GM23338 (cell line): ENCODE data around the gene RAP1GAP2. TPM values are rescaled to one million over a fixed set of nuclear protein-coding genes. Genes with fewer than 3 reads are reported as not detected.

Source experiments
- ATAC-seq: fragments of 200-7000 bp; cut with Tn5 transposase; 3 replicates; pipeline ENCODE4 v1.9.1; 2020
- DNase-seq: peaks from one replicate; pipeline ENCODE4 v3.0.0-alpha.2; 2015; ENCODE audit warnings: low spot score
- H2AFZ ChIP-seq: fragments of 200-600 bp; sonication (generic); 2 replicates; pipeline ENCODE4 v1.8.0; 2016; ENCODE audit warnings: antibody characterized with exemption, mild to moderate bottlenecking, moderate library complexity
- H3F3A ChIP-seq: fragments of 200-600 bp; sonication (generic); replicated peaks from 2 replicates; pipeline ENCODE4 v1.8.0; 2017; ENCODE audit warnings: antibody characterized with exemption, mixed run types, low read depth
- H3K27ac ChIP-seq: fragments of 200-600 bp; sonication (generic); 2 replicates; pipeline ENCODE4 v1.6.1; 2016; ENCODE audit warnings: low read depth
- H3K27me3 ChIP-seq: fragments of 200-600 bp; sonication (generic); 2 replicates; pipeline ENCODE4 v1.8.0; 2016; ENCODE audit warnings: mild to moderate bottlenecking, mixed run types, moderate library complexity; ENCODE audit not compliant: insufficient read depth
- H3K36me3 ChIP-seq: fragments of 200-600 bp; sonication (generic); 2 replicates; pipeline ENCODE4 v1.8.0; 2016; ENCODE audit warnings: mild to moderate bottlenecking; ENCODE audit not compliant: insufficient read depth
- H3K4me1 ChIP-seq: fragments of 200-600 bp; sonication (generic); 2 replicates; pipeline ENCODE4 v1.8.0; 2016; ENCODE audit warnings: mild to moderate bottlenecking, moderate library complexity; ENCODE audit not compliant: insufficient read depth
- H3K4me2 ChIP-seq: fragments of 200-600 bp; sonication (generic); 2 replicates; pipeline ENCODE4 v1.7.1; 2017; ENCODE audit warnings: mixed run types
- H3K4me3 ChIP-seq: fragments of 200-600 bp; sonication (generic); 2 replicates; pipeline ENCODE4 v1.6.1; 2016; ENCODE audit warnings: mixed run types
- H3K79me2 ChIP-seq: fragments of 200-600 bp; sonication (generic); replicated peaks from 2 replicates; pipeline ENCODE4 v1.8.0; 2017; ENCODE audit warnings: mild to moderate bottlenecking; ENCODE audit not compliant: insufficient read depth
- H3K9me2 ChIP-seq: fragments of 200-600 bp; sonication (generic); 2 replicates; pipeline ENCODE4 v1.8.0; 2017; ENCODE audit not compliant: insufficient read depth
- H4K20me1 ChIP-seq: fragments of 200-600 bp; sonication (generic); replicated peaks from 2 replicates; pipeline ENCODE4 v1.8.0; 2017; ENCODE audit warnings: mild to moderate bottlenecking; ENCODE audit not compliant: insufficient read depth
- H3K27ac Mint-ChIP-seq: 2 replicates; pipeline ENCODE4 v1.8.0; 2020; ENCODE audit warnings: inconsistent platforms, mild to moderate bottlenecking, moderate library complexity, mixed read lengths
- H3K27me3 Mint-ChIP-seq: 3 replicates; pipeline ENCODE4 v1.8.0; 2022; ENCODE audit warnings: low read depth, mild to moderate bottlenecking, moderate library complexity, mixed read lengths, inconsistent platforms; ENCODE audit not compliant: insufficient read depth, poor library complexity
- H3K36me3 Mint-ChIP-seq: 3 replicates; pipeline ENCODE4 v1.8.0; 2021; ENCODE audit warnings: low read depth, mild to moderate bottlenecking, inconsistent platforms, moderate library complexity, mixed read lengths
- H3K4me1 Mint-ChIP-seq: 3 replicates; pipeline ENCODE4 v1.8.0; 2020; ENCODE audit warnings: mild to moderate bottlenecking, inconsistent platforms, mixed read lengths
- H3K4me3 Mint-ChIP-seq: 3 replicates; pipeline ENCODE4 v1.8.0; 2021; ENCODE audit warnings: moderate library complexity, mild to moderate bottlenecking, inconsistent platforms, mixed read lengths
- H3K9me3 Mint-ChIP-seq: 3 replicates; pipeline ENCODE4 v1.8.0; 2020; ENCODE audit warnings: moderate library complexity, mild to moderate bottlenecking, inconsistent platforms, mixed read lengths
- CREB1 ChIP-seq: fragments of 250-450 bp; sonication (Bioruptor Pico); IDR thresholded peaks from 2 replicates; pipeline ENCODE4 v1.5.0; 2020; ENCODE audit warnings: low read depth, mild to moderate bottlenecking, moderate library complexity
- CTCF ChIP-seq, 2 experiments: fragments of 200-600 bp in 1 of 2; sonication (generic) in 1 of 2; conservative IDR thresholded peaks; 2 replicates each; pipeline versions ENCODE4 v1.5.1 to v1.6.1; 2016 to 2017; ENCODE audit warnings: antibody characterized with exemption in 2 of 2, low read depth in 2 of 2, mild to moderate bottlenecking in 2 of 2, moderate library complexity in 1 of 2
- ETS1 ChIP-seq: IDR thresholded peaks from 2 replicates; pipeline ENCODE4 v1.6.1; 2016; ENCODE audit warnings: antibody characterized with exemption
- EZH2 ChIP-seq: fragments of 200-600 bp; sonication (generic); IDR thresholded peaks from one replicate; pipeline ENCODE4 v1.8.0; 2017; ENCODE audit warnings: antibody characterized with exemption, mild to moderate bottlenecking, low read depth; ENCODE audit not compliant: unreplicated experiment
- EZH2phosphoT487 ChIP-seq: fragments of 200-600 bp; sonication (generic); IDR thresholded peaks from one replicate; pipeline ENCODE4 v1.8.1; 2018; ENCODE audit warnings: antibody characterized with exemption; ENCODE audit not compliant: unreplicated experiment
- JUNB ChIP-seq: IDR thresholded peaks from one replicate; pipeline ENCODE4 v1.6.1; 2016; ENCODE audit warnings: antibody characterized with exemption; ENCODE audit not compliant: unreplicated experiment
- NANOG ChIP-seq: IDR thresholded peaks from 2 replicates; pipeline ENCODE4 v1.6.1; 2016; ENCODE audit warnings: antibody characterized with exemption, borderline replicate concordance
- POLR2AphosphoS5 ChIP-seq: IDR thresholded peaks from 2 replicates; pipeline ENCODE4 v1.6.1; 2016; ENCODE audit warnings: antibody characterized with exemption, low read depth
- STAT1 ChIP-seq: IDR thresholded peaks from one replicate; pipeline ENCODE4 v1.6.1; 2016; ENCODE audit warnings: antibody characterized with exemption; ENCODE audit not compliant: unreplicated experiment
- ZNF114 ChIP-seq: fragments of 250-450 bp; sonication (Bioruptor Pico); IDR thresholded peaks from 2 replicates; pipeline ENCODE4 v1.5.0; 2020; ENCODE audit warnings: mild to moderate bottlenecking, moderate library complexity
- ZNF331 ChIP-seq: fragments of 250-450 bp; sonication (Bioruptor Pico); IDR thresholded peaks from 2 replicates; pipeline ENCODE4 v1.5.0; 2020; ENCODE audit warnings: low read depth, mild to moderate bottlenecking, moderate library complexity
- ZNF462 ChIP-seq: fragments of 250-450 bp; sonication (Bioruptor Pico); IDR thresholded peaks from 2 replicates; pipeline ENCODE4 v1.5.0; 2020; ENCODE audit warnings: mild to moderate bottlenecking, moderate library complexity
- polyA plus RNA-seq: library from polyadenylated mRNA; unstranded; fragments of >200 nt; fragmentation: Nextera tagmentation; extraction: Ambion mirVana; gene quantifications from 2 replicates; pipeline ENCODE4 v1.2.1, GENCODE V29; 2016
- total RNA-seq: library from RNA; depleted of rRNA; stranded (reverse); fragments of >200 nt; shearing (Covaris generic); gene quantifications from 2 replicates; pipeline ENCODE4 v1.2.3, GENCODE V29; 2014

RAP1GAP2 gene
- total and polyA plus RNA-seq, 2 experiments from 2014 or later, result 17.8 to 46.1 TPM

- TF ChIP-seq STAT1 (no peak), ZNF114 (no peak), EZH2 (no peak), EZH2phosphoT487 (no peak), NANOG (no peak), JUNB (no peak)
- H3K9me3 Mint-ChIP-seq, result no peaks in the 10 kb centered on the region
- DNase-seq, result no peak
Observed at GRCh38 chr17:3035968-3036280, 239.7 kb downstream of the RAP1GAP2 start.

GRCh38 chr17:3036800-3037199, 240.6 kb downstream of the RAP1GAP2 start:
- Histone ChIP-seq H3K79me2 (no peaks in the 10 kb centered on the region), H3F3A (no peaks in the 10 kb centered on the region), H3K4me2 (no peak overlapping the region), H3K27me3 (no peaks in the 10 kb centered on the region), H3K4me3 (no peak overlapping the region), H3K4me1 (no peaks in the 10 kb centered on the region), H3K27ac (no peak overlapping the region), H2AFZ (no peak overlapping the region), H3K36me3 (no peaks in the 10 kb centered on the region), H4K20me1 (no peaks in the 10 kb centered on the region), H3K9me2 (no peaks in the 10 kb centered on the region)
- no peak overlapping the region for H3K4me3 Mint-ChIP-seq
- no peaks in the 10 kb centered on the region for H3K4me1 Mint-ChIP-seq
- peaks cover 14% of the 10 kb centered on the region for H3K27me3 Mint-ChIP-seq
- peak overlapping the region; percentile 39; the same call in 1 of the 2 replicates for H3K27ac Mint-ChIP-seq
- peaks cover 3% of the 10 kb centered on the region; the same call in 2 of the 3 replicates for H3K36me3 Mint-ChIP-seq
- no peaks in the 10 kb centered on the region for H3K9me3 Mint-ChIP-seq
- ATAC-seq (no peak; the same call in 2 of the 3 replicates), DNase-seq (no peak)
- TF ChIP-seq ETS1, result no peak
- no peak for TF ChIP-seq ZNF462 (CRISPR knock-in tag)
- TF ChIP-seq STAT1, result no peak
- no peak for TF ChIP-seq CREB1 (CRISPR knock-in tag)
- no peak for TF ChIP-seq CTCF (conservative IDR thresholded peaks at IDR 0.05; ENCODE audit: low read depth in 2 of 2)
- TF ChIP-seq EZH2phosphoT487, result no peak
- no peak for TF ChIP-seq JUNB
- TF ChIP-seq ZNF114, result no peak
- TF ChIP-seq ZNF331 (CRISPR knock-in tag), result no peak
- TF ChIP-seq NANOG, result no peak
- no peak for TF ChIP-seq POLR2AphosphoS5

More at GRCh38 chr17:3035968-3036280, 239.7 kb downstream of the RAP1GAP2 start:
- 0 out of 2 replicates have a peak, but pooled peaks cover under 1% of the 10 kb centered on the region for H3K36me3 ChIP-seq
- H4K20me1 ChIP-seq, result no peaks in the 10 kb centered on the region
- no peaks in the 10 kb centered on the region for H3K79me2 ChIP-seq
- H3K4me1 ChIP-seq, result no peaks in the 10 kb centered on the region
- Mint-ChIP-seq H3K27me3 (peaks cover 14% of the 10 kb centered on the region), H3K4me1 (no peaks in the 10 kb centered on the region), H3K36me3 (peaks cover 4% of the 10 kb centered on the region; the same call in 2 of the 3 replicates), H3K4me3 (no peak overlapping the region), H3K27ac (no peak overlapping the region)
- no peaks in the 10 kb centered on the region for H3K27me3 ChIP-seq
- ATAC-seq, result no peak
- no peak overlapping the region for H3K27ac ChIP-seq
- H3K9me2 ChIP-seq, result no peaks in the 10 kb centered on the region
- H3K4me3 ChIP-seq, result no peak overlapping the region
- no peak overlapping the region for H3K4me2 ChIP-seq
- H2AFZ ChIP-seq, result no peak overlapping the region
- no peaks in the 10 kb centered on the region for H3F3A ChIP-seq
